GM21515 (cell line): ENCODE data around the gene KANK2.
"Not testable (repeated sequence)": the region's sequence is repeated elsewhere in the genome, so short reads cannot be mapped to it uniquely, and the experiment has no call there.

Experiments used
- ATAC-seq: cut with Tn5 transposase; IDR thresholded peaks from one replicate; pipeline ENCODE4 v1.9.1; 2021; ENCODE audit not compliant: unreplicated experiment

KANK2 gene

DNA sequence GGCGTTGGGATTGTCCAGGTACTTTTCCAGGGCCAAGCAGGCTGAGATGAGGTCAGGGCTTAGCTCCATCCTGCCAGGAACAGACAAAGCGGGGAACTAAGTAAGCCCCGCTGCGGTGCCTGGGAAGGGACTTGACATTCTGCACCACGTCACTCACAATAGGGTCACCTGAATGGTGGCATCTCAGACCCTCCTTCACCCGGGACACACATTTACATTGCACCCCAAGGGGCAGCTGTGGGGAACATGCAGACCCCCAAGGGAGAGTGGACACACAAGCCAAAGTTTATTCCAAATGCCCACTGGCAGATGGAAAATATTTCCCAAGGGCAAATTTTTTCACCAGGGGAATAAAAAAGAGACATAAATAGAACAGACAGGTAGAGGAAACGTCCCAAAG lies 21.4 kb downstream of the KANK2 start:
- ATAC-seq: no peak

DNA sequence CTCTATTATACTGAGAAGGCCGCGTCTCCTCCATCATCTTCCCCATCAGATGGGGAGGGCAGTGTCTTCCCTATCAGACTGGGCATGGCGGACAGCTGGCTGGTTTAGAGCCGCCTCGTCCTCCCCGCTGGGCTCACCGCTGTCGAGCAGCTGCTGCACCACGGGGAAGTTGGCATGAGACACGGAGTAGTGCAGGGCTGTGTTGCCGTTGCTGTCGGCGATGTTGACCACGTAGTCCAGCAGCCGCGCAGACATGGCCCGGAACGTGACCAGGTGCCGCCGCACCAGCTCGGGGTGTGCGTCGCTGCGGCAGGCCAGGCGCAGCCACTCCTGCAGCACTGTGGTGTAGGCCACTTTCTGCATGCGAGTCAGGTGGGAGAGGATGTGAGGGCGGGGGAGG lies 23.0 kb downstream of the KANK2 start:
- ATAC-seq: no peak

DNA sequence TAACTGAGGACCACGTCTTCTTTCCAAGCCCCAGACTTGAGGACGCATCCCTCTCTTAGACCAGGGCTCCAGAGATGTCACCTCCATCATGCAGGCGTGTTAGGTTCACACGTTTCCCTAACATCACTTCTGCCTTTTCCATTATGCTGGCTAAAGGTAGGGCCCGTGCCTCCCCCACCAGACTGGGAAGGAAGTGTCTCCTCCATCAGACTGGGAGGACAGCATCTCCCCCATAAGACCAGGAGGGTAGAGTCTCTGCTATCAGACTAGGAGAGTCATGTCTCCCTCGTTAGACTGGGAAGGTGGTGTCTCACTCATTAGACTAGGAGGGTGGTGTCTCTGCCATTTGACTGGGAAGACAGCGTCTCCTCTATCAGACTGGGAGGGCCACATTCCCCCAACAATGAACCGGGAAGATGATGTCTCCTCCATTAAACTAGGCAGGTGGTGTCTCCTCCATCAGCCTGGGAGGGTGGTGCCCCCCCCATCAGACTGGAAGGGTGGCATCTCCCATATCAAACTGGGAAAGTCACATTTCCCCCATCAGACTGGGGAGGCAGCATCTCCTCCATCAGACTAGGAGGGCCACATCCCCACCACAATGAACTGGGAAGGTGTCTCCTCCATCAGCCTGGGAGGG lies 23.7 kb downstream of the KANK2 start:
- ATAC-seq: no peak

DNA sequence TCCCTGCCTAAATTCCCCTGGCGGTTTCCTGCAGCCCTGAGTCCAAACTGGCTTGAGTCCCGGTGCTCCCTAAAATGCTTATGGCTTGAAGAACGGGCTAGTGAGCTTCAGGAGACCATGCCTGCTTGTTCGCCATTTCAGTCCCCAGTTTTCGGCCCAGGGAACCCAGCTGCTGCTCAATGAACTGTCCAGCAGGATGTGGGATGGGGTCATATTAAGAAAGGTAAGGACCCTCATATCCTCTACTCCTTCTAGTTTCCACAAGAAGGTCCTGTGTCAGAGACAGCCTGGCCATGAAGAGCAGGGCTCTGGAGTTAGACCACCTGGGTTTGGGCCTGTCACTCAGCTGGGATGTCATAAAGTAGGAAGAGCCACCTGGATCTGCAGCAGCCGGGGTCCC lies 24.8 kb downstream of the KANK2 start:
- no peak for ATAC-seq

DNA sequence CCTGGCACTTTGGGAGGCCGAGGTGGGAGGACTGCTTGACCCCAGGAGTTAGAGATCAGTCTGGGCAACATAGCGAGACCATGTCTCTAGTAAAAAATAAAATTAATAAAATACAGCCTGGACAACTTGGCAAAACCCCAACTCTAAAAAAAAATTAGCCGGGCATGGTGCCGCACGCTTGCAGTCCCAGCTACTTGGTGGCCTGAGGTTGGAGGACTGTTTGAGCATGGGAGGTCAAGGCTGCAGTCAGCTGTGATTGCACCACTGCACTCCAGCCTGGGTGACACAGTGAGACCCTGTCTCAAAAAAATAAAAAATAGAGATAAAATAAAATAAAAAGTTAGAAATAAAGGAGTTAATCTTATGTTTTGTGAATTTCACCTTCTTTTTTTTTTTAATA lies 26.2 kb downstream of the KANK2 start:
- no peak for ATAC-seq

DNA sequence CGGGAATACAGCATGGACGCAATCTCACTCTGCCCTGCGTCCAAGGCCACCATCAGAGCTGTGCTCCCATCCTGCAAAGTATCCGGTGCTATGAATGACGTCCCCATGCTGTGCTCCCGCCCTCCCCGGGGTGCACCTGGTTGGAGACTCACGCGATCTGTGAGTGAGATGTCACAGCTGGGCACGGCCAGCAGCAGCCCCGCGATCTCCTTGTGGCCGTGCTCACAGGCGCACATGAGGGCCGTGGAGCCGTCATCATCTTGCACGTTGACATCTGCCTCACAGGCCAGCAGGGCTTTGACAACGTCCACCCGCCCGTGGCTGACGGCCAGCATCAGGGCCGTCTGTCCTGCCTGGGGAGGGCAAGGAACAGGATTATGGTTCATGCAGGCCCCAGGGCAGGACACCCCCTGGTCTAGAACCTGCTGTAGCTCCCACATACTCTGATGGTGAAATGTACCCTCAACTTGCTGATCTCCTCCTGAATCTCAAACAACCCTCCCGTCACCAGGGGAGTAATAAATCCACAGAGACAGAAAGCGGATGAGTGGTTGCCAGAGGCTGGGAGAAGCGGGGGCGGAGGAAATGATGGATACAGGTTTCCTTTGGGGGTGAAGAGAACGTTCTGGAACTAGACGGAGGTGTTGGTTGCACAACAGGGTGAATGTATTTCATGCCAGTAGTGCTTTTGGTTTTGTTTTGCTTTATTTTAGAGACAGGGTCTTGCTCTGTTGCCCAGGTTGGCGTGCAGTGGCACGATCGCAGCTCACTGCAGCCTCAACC lies 27.3 kb downstream of the KANK2 start:
- no peak for ATAC-seq

DNA sequence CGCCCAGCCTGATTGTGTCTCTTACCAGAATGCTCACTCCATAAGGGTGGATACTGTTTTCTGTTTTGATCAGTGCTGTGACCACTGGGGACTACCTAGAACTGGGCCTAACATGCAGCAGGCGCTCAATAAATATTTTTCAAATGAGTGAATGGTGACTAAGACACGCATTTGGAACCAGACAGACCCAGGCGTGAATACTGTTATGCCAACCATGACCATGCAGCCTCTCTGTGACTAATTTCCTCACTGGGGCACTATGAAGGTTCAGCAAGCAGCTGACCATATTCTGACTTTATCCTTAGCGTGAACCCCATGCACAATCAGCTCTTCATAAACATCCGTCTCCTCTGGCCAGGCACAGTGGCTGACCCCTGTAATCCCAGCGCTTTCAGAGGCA lies 28.8 kb downstream of the KANK2 start:
- ATAC-seq: no peak

DNA sequence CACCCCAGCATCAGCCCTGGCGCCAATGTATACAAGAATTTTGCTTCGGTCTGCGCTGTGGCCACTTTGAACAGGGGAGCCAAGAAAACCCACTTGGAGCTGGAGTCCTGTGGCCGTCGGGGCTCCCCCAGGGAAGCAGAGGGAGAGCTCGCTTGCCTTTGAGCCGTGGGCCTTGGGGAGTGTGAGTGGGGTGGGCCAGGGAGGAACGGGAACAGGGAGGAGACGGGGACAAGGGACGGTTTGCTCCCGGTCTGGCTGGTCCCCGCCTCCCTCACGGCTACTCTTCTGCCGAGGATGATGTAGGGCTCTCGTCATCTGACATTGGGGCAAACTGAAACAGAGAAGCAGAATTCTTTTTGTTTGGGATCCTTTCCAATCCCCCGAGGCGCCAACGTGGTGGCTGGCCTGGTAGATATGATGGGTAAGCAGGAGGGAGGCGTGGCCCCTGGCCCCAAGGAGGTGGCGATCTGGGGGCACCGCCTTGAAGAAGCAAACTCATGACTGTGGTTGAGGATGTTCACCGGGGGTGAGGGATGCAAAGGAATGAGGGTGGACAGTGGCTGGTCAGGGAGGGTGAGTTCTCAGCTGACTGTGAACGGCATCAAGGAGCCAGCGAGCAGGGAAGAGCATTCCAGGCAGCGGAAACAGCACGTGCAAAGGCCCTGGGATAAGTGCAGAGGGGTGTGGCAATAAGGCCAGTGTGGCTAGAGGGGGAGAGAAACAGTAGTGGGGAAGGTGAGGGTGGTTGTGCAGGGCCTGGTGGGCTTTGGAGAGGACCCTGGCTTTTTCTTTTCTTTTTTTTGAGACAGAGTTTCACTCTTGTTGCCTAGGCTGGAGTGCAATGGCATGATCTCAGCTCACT lies 30.8 kb downstream of the KANK2 start:
- ATAC-seq: no peak

DNA sequence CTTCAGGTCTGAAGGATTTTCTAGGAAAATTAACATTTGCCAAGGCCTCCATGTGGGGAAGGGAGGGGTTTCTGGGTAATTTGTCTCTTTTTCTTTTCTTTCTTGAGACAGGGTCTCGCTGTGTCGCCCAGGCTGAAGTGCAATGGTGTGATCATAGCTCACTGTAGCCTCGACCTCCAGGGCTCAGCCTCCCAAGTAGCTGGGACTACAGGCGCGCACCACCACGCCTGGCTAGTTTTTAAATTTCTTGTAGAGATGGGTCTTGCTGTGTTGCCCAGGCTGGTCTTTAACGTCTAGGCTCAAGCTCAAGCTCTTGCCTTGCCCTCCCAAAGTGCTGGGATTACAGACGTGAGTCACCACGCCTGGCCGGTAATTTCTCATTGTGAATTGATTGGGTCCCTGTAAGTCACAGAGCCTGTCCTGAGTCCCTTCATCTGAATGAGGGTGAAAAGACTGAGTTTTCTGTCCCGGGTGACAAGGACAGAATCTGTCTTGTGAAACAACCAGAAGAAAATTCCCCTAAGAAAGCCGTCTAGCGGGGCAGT lies 31.8 kb downstream of the KANK2 start:
- ATAC-seq: no peak

DNA sequence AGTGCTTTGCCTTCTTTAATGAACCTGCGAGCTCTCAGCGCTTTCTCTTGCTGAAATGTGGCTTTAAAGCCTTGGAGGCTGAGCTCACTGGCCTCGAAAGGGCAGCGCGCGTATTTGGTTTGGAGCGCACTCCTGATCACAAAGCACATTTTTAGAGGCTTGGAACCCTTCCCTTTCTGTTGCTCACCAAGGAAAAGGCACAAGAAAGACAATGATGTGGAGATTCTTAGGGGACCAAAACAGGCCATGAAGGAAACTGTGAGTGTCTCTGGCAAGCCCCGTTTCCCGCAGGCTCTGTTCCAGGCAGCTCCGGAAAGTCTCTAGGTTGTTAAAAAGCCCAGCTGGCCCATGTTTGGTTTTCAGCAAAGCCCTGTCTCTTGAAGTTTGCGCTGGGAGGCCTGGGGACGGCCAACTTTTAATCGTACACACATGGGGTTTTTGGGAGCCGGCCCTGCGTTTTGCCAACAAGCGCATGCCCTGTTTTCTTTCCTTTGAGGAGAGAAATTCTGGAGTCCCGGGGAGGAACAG lies 32.4 kb downstream of the KANK2 start:
- no peak for ATAC-seq

DNA sequence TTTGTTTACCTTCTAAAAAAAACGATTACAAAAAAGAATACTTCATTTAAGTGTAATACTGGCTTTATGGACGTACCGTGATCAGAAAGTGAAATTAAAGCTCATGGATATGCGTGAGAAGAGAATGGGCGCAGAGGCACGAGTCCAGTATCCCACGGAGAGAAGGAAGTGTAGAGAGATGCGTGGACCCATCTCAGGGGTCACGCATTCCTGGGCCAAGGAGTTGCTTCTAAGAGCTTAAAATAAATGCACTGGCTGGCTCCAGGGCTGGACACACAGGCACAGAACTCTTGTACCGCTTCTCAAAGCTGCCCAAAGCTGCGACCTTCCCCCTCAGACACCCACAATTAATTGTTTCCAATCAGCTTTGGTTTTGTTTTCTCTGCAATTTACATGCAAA lies 33.0 kb downstream of the KANK2 start:
- ATAC-seq: no peak

DNA sequence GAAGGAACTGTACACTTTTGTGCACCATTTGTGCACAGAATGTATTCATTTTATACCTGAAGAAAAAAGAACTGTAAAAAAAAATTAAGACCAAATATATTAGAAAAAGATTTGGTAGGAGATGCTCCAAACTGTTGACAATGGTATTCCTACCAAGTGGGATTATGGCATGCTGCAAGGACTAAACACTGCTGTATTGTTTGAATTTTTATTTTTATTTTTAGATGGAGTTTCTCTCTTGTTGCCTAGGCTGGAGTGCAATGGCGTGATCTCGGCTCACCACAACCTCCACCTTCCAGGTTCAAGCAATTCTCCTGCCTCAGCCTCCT lies 36.9 kb downstream of the KANK2 start:
- ATAC-seq: not testable (repeated sequence)

DNA sequence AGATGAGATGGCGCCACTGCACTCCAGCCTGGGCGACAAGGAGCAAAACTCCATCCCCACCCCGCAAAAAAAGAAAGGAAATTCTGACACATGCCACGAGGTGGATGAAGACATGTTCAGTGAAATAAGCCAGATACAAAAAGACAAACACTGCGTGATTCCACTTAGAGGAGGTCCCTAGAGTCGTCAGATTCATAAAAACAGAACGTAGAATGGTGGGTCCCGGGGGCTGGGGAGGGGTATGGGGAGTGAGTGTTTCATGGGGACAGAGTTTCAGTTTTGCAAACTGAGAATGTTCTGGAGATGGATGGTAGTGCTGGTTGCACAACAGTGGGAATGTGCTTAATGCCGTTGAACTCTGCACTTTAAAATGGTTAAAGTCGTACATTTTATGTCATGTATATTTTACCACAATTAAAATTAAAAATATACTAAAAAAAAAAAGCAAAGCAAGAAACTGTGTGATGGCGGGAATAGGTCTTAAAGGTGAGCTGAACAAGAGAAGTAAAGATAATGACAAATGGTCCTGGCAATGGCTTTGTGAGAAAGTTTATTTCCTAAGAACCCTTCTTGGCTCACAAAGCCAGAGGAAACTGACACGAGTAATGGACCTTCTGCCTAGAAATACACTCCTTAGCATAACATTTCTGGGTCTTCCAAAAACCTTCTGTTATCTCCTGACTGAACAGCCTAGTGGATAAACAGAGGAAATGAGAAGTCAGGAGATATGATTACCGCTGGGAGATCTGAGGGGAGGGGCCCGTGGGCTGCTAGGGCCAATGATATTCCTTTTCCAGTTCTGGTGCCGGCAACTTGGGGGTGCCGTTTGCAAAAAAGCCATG lies 37.5 kb downstream of the KANK2 start:
- ATAC-seq: no peak

DNA sequence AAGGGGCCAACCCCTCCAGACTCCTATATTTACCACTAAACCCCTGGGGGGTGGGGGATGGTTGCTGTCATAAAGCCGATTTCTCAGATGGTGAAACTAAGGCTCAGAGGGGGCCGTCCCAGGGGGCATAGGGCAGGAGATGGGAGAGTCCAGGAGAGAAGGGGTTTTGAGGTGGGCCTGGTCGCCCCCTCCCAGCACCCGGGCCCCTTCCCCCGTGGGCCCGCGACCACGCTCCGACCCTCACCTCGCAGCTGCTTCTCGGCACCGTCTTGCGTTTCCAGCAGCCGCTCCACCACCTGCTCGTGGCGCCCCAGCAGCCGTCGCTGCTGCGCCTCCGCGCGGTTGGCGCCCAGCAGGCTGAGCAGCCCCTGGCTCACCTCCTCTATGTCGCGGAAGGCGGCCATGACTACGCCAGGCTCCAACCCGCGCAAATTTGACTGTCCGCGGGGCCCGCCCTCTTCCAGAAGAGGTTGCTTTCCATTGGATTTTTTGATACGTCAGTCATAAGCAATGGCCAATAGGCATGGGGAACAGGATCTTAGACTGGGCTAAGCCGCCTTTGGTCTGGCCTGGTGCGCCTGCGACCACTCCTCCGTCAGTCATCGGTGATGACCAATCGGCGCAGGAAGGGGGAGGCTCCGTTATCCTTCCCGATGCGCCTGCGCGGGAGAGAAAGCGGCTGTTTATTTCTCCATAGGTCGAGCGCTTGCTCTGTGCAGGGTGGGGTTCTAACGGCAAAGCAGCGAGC lies 41.8 kb downstream of the KANK2 start, which contains the start of gene SPC24:
Gene SPC24, minus strand, starts transcription at position 410 of the 748 bp plus-strand sequence. Its CDS starts 6 bp downstream, at position 404.
- ATAC-seq: peak; percentile 95

DNA sequence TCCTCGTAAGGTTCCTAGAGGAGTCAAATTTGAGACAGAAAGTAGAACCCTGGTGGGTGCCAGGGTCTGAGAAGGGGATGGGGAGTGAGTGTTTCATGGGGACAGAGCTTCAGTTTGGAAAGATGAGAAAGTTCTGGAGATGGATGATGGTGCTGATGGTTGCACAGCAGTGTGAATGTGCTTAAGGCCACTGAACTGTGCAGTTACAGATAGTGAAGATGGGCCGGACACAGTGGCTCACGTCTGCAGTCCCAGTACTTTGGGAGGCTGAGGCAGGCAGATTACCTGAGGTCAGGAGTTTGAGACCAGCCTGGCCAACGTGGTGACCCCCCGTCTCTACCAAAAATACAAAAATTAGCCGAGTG lies 42.7 kb downstream of the KANK2 start:
- ATAC-seq: no peak

DNA sequence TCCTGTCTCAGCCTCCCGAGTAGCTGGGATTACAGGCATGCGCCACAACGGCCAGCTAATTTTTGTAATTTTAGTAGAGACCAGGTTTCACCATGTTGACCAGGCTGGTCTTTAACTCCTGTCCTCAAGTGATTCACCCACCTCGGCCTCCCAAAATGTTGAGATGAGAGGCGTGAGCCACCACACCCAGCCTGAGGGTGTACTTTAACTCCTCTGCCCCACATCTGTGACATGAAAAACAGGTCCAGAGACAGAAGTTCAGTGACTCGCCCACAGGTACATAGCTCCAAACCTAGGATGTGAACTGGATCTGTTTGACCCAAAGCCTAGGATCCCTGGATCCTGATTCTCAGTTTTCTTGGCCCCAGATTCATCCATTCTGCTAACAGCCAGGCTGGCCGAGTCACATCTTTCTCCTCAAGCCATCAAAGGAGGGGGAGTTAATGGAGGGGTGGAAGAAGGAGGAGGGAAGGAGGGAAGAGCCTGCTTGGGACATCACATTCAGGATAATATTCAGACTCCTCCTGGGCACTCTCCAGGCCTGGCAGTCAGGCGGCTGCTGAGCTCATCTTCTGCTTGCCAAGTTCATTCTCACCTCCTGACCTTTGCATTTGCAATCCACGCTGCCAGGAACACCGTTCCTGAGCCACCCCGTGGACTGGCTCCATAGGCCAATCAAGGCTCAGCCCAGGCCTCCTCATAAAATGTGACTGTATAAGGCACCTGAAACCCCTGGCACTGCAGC lies 44.9 kb downstream of the KANK2 start:
- ATAC-seq: no peak

DNA sequence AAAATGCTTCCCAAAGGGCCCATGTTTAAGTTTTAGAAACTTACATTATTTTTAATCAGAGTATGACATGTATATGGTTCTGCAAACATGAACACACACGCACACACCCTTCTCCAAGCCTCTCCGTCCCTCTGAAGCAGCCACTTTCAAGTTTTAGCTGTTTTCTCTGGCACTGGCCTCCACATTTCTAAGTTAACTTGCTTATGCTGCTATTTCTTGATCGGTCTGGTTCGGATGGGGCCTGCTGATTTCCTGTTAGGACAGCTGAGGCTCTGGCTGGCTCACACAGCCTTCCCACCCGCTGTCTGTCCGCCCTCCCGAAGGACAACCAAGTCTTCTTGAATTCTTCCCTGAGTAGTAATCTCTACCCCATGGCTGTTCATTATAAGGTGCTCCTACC lies 46.2 kb downstream of the KANK2 start:
- no peak for ATAC-seq

DNA sequence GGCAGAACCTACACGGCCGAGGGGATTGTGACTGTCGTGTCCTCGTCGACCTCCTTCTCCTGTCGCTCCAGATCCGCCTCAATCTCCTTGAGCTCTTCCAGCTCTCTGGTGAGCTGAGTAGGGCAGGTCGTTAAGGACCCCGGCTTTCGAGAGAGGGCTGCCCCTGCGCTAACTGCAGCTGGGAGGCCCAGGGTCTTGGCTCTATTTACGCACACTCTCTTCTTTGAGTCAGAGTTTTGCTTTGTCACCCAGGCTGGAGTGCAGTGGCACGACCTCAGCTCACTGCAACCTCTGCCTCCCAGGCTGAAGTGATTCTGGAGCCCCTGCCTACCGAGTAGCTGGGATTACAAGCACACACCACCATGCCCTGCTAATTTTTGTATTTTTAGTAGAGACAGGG lies 49.3 kb downstream of the KANK2 start:
- ATAC-seq: no peak

DNA sequence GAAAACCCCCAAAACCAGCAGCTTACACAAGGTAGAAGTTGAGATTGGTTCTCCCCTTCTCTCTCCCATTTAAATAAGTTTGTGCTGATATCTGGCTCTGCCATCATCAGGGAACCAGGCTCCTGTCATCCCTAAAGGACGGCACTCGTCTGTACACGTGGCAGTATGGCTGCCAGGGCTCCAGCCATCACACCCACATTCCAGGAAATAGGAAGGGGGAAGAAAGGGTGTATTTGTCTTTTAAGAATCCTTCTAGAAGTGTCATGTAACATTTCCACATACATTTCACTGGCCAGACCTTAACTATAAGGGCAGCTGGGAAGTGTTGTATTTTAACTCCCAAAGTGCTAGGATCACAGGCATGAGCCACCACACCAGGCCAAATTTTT lies 51.8 kb downstream of the KANK2 start:
- no peak for ATAC-seq
